ENCODE data around the gene FAM20C. TPM values are rescaled to one million over a fixed set of nuclear protein-coding genes. Genes with fewer than 3 reads are reported as not detected.

FAM20C gene
- total and polyA plus RNA-seq, 10 of the 15 experiments (the other 5 are each of a cell fraction or from before 2014, with no cell fraction given): 0.44 TPM; not detected in 9

GRCh38 chr7:170551-171363 lies 21.6 kb upstream of the FAM20C start:
- no peak overlapping the region for H3K27ac ChIP-seq (ENCODE audit: control insufficient read depth, insufficient read depth)
- H3K36me3 ChIP-seq (ENCODE audit: control insufficient read depth in 2 of 2, insufficient read depth in 2 of 2, low read length in 1 of 2): no peaks in the 10 kb centered on the region
- H3K9ac ChIP-seq (ENCODE audit: control insufficient read depth, insufficient read depth, low read length): no peak overlapping the region
- ChIA-PET SMC1A (ENCODE audit: uncharacterized antibody, unreplicated experiment) (no interaction called here), POLR2A (no interaction called here), RAD21 (ENCODE audit: unreplicated experiment) (no interaction called here), CTCF (no interaction called here)
- no peaks in the 10 kb centered on the region for H3K27me3 ChIP-seq (replicated peaks in 1 of 2; ENCODE audit: control insufficient read depth in 2 of 2, insufficient read depth in 2 of 2, low read length in 1 of 2)
- no peak overlapping the region for H3K4me2 ChIP-seq (ENCODE audit: control insufficient read depth, insufficient read depth)
- intact Hi-C loops (cut with micrococcal nuclease; ENCODE audit: unreplicated experiment): no loop called here
- in situ Hi-C loops (cut with MboI): no loop called here
- no TSS peak for BruUV-seq (replicated peaks)
- no peak for FAIRE-seq
- H3K79me2 ChIP-seq (ENCODE audit: control insufficient read depth, insufficient read depth, low read length): no peaks in the 10 kb centered on the region
- ATAC-seq: no peak
- 65% methylated on average over 31 of the region's 31 CpGs for WGBS (ENCODE audit: insufficient coverage, insufficient replicate concordance, low lambda C conversion rate, missing lambda C conversion rate)
- no peak overlapping the region for H2AFZ ChIP-seq (ENCODE audit: control insufficient read depth, low read depth, low read length)
- H4K20me1 ChIP-seq (ENCODE audit: control insufficient read depth, insufficient read depth): no peaks in the 10 kb centered on the region
- no peak for DNase-seq (ENCODE audit: low read depth, low spot score)
- no peaks in the 10 kb centered on the region for H3K9me3 ChIP-seq (replicated peaks; ENCODE audit: control insufficient read depth, insufficient read depth, low read length)
- no peaks in the 10 kb centered on the region for H3K4me1 ChIP-seq (ENCODE audit: control insufficient read depth, insufficient read depth, low read length)
- TF ChIP-seq ZNF217 (IDR thresholded peaks at IDR 0.05) (no peak), IKZF1 (conservative IDR thresholded peaks at IDR 0.05) (no peak), WRNIP1 (IDR thresholded peaks at IDR 0.05; ENCODE audit: borderline replicate concordance, low read depth, low read length) (no peak), RB1 (IDR thresholded peaks at IDR 0.05; ENCODE audit: borderline replicate concordance) (no peak), EZH2 (IDR thresholded peaks at IDR 0.05; ENCODE audit: borderline replicate concordance, control insufficient read depth, low read depth, low read length) (no peak), HDGF (IDR thresholded peaks at IDR 0.05) (no peak), ZBTB4 (CRISPR knock-in tag; IDR thresholded peaks at IDR 0.05) (no peak), ZBED1 (IDR thresholded peaks at IDR 0.05; ENCODE audit: borderline replicate concordance) (no peak), RAD21 (IDR thresholded peaks at IDR 0.05; ENCODE audit: insufficient read depth, low read depth, low read length) (no peak)
- no peak overlapping the region for H3K4me3 ChIP-seq
